Astrocyte (in vitro differentiated cells and primary cell): Measurements from ENCODE around the gene SERPINA10. TPM values are rescaled to one million over a fixed set of nuclear protein-coding genes. Genes with fewer than 3 reads are reported as not detected.

Source experiments
- DNase-seq: peaks from one replicate; pipeline ENCODE4 v3.0.0-alpha.2; 2010; ENCODE audit warnings: low read depth
- FAIRE-seq: peaks from 2 replicates; lab custom pipeline; 2011; peaks lifted over from hg19 to GRCh38; lab: Jason Lieb, UNC
- H2AFZ ChIP-seq: 2 replicates; pipeline ENCODE4 v1.6.0; 2012; ENCODE audit warnings: low read depth, low read length, inconsistent platforms
- H3K27ac ChIP-seq: 2 replicates; pipeline ENCODE4 v1.5.1; 2011; ENCODE audit warnings: low read depth, low read length, inconsistent platforms
- H3K27me3 ChIP-seq: 2 replicates; pipeline ENCODE4 v1.6.0; 2011; ENCODE audit warnings: low read length, inconsistent platforms; ENCODE audit not compliant: insufficient read depth
- H3K36me3 ChIP-seq: 2 replicates; pipeline ENCODE4 v1.5.1; 2011; ENCODE audit warnings: low read length, inconsistent platforms; ENCODE audit not compliant: insufficient read depth
- H3K4me1 ChIP-seq: 2 replicates; pipeline ENCODE4 v1.5.1; 2011; ENCODE audit warnings: low read length, inconsistent platforms; ENCODE audit not compliant: insufficient read depth
- H3K4me2 ChIP-seq: 2 replicates; pipeline ENCODE4 v1.6.0; 2012; ENCODE audit warnings: low read length, inconsistent platforms
- H3K4me3 ChIP-seq: 2 replicates; pipeline ENCODE4 v1.5.1; 2011; ENCODE audit warnings: low read depth, mild to moderate bottlenecking, low read length, inconsistent platforms; ENCODE audit not compliant: insufficient read depth
- H3K79me2 ChIP-seq: 2 replicates; pipeline ENCODE4 v1.6.0; 2012; ENCODE audit warnings: mild to moderate bottlenecking, low read length, inconsistent platforms; ENCODE audit not compliant: insufficient read depth
- H3K9ac ChIP-seq: 2 replicates; pipeline ENCODE4 v1.6.0; 2012; ENCODE audit warnings: mild to moderate bottlenecking, low read length, inconsistent platforms
- H3K9me3 ChIP-seq: 2 replicates; pipeline ENCODE4 v1.5.1; 2012; ENCODE audit warnings: low read depth, mild to moderate bottlenecking, low read length, inconsistent platforms; ENCODE audit not compliant: insufficient read depth
- H4K20me1 ChIP-seq: 2 replicates; pipeline ENCODE4 v1.6.0; 2012; ENCODE audit warnings: low read length, inconsistent platforms; ENCODE audit not compliant: insufficient read depth
- H3K27ac Mint-ChIP-seq: one replicate; pipeline ENCODE4 v1.8.0; 2021; ENCODE audit warnings: mild to moderate bottlenecking, mixed read lengths; ENCODE audit not compliant: unreplicated experiment
- H3K27me3 Mint-ChIP-seq: one replicate; pipeline ENCODE4 v1.8.0; 2021; ENCODE audit warnings: low read depth, mixed read lengths; ENCODE audit not compliant: unreplicated experiment
- H3K36me3 Mint-ChIP-seq: one replicate; pipeline ENCODE4 v1.8.0; 2021; ENCODE audit warnings: low read depth, mixed read lengths; ENCODE audit not compliant: unreplicated experiment
- H3K4me1 Mint-ChIP-seq: one replicate; pipeline ENCODE4 v1.8.0; 2021; ENCODE audit warnings: low read depth, mixed read lengths; ENCODE audit not compliant: unreplicated experiment
- H3K4me3 Mint-ChIP-seq: one replicate; pipeline ENCODE4 v1.8.0; 2021; ENCODE audit warnings: mild to moderate bottlenecking, moderate library complexity, mixed read lengths; ENCODE audit not compliant: unreplicated experiment
- H3K9me3 Mint-ChIP-seq: one replicate; pipeline ENCODE4 v1.8.0; 2021; ENCODE audit warnings: mild to moderate bottlenecking, mixed read lengths; ENCODE audit not compliant: unreplicated experiment
- EZH2 ChIP-seq: IDR thresholded peaks from 2 replicates; pipeline ENCODE4 v1.6.1; 2012; ENCODE audit warnings: mild to moderate bottlenecking, low read length, inconsistent platforms; ENCODE audit not compliant: insufficient read depth
- total RNA-seq: library from RNA; stranded (reverse); gene quantifications from 2 replicates; pipeline ENCODE4 v1.2.1, GENCODE V29; 2021
- TF ChIP-seq, protein P1 (sequence below): IDR thresholded peaks from 2 replicates; pipeline ENCODE4 v1.5.1; 2011; ENCODE audit warnings: low read depth, mild to moderate bottlenecking, inconsistent platforms, low read length, moderate library complexity; ENCODE audit not compliant: insufficient read depth

The SERPINA10 gene
- total RNA-seq, 1 donor from 2014 or later = not detected

- Mint-ChIP-seq H3K36me3 (no peaks in the 10 kb centered on the region), H3K4me3 (no peak overlapping the region), H3K4me1 (no peaks in the 10 kb centered on the region), H3K9me3 (no peaks in the 10 kb centered on the region), H3K27ac (no peak overlapping the region), H3K27me3 (peaks cover 7% of the 10 kb centered on the region)
- Histone ChIP-seq H3K79me2 (no peaks in the 10 kb centered on the region), H3K9me3 (no peaks in the 10 kb centered on the region), H2AFZ (no peak overlapping the region), H3K36me3 (no peaks in the 10 kb centered on the region), H3K27me3 (no peaks in the 10 kb centered on the region), H3K4me2 (no peak overlapping the region), H3K27ac (no peak overlapping the region), H3K4me3 (no peak overlapping the region), H4K20me1 (no peaks in the 10 kb centered on the region), H3K9ac (no peak overlapping the region), H3K4me1 (no peaks in the 10 kb centered on the region)
- TF ChIP-seq, protein P1, sequence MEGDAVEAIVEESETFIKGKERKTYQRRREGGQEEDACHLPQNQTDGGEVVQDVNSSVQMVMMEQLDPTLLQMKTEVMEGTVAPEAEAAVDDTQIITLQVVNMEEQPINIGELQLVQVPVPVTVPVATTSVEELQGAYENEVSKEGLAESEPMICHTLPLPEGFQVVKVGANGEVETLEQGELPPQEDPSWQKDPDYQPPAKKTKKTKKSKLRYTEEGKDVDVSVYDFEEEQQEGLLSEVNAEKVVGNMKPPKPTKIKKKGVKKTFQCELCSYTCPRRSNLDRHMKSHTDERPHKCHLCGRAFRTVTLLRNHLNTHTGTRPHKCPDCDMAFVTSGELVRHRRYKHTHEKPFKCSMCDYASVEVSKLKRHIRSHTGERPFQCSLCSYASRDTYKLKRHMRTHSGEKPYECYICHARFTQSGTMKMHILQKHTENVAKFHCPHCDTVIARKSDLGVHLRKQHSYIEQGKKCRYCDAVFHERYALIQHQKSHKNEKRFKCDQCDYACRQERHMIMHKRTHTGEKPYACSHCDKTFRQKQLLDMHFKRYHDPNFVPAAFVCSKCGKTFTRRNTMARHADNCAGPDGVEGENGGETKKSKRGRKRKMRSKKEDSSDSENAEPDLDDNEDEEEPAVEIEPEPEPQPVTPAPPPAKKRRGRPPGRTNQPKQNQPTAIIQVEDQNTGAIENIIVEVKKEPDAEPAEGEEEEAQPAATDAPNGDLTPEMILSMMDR = no peak
- no peak for TF ChIP-seq EZH2
- DNase-seq (no peak), FAIRE-seq (no peak)
These were observed 21.8 kb upstream of the SERPINA10 start for GRCh38 chr14:94314890-94315289.

- Histone ChIP-seq H3K4me2 (no peak overlapping the region), H3K79me2 (no peaks in the 10 kb centered on the region), H3K4me1 (no peaks in the 10 kb centered on the region), H3K27ac (no peak overlapping the region), H2AFZ (no peak overlapping the region), H3K9me3 (no peaks in the 10 kb centered on the region), H3K4me3 (no peak overlapping the region), H3K9ac (no peak overlapping the region), H3K36me3 (no peaks in the 10 kb centered on the region), H3K27me3 (no peaks in the 10 kb centered on the region), H4K20me1 (no peaks in the 10 kb centered on the region)
- Mint-ChIP-seq H3K27me3 (peaks cover 7% of the 10 kb centered on the region), H3K27ac (no peak overlapping the region), H3K9me3 (peaks cover 2% of the 10 kb centered on the region), H3K4me3 (no peak overlapping the region), H3K4me1 (no peaks in the 10 kb centered on the region), H3K36me3 (no peaks in the 10 kb centered on the region)
- DNase-seq (peak; percentile 56), FAIRE-seq (no peak)
- TF ChIP-seq EZH2 = no peak
- TF ChIP-seq, protein P1 = no peak
These were observed 21.1 kb upstream of the SERPINA10 start for GRCh38 chr14:94313991-94314655.

DNA sequence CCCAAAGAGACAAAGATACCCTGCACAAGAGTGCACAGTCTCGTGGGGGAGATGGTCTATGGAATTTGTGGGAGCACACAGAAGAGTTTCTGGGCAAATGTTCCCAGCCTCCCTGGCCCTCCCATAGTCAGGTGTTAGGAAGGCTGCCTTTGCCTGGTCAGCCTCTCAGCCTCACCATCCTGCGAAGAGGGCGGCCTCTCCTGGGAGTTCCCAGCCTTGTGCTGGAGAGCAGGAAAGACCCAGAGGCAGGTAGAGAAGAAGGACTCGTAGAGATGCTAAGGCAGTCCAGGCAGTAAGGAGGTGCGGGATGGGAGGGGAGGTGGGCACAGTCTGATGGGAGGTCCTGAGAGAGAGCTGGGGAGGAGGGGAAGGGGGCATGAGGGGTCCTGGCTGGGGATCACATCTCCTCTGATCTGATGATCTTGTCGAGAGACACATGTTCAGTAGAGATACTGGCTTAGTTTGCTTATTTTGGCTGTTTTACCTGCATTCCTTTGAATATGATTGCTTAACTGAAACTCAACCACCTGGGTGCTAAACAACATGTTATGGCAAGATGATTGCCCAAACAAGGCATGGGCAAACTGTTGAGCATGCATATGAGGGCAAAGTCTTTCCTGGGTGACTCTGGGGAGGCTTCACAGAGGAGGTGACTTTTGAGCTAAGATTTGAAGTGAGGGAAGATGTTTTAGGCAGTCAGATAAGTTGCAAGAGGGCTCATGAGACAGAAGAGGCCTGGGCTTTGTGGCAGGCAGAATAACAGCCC lies 19.6 kb upstream of the SERPINA10 start:
- Histone ChIP-seq H3K4me2 (no peak overlapping the region), H3K79me2 (no peaks in the 10 kb centered on the region), H3K9me3 (no peaks in the 10 kb centered on the region), H3K4me1 (no peaks in the 10 kb centered on the region), H3K4me3 (no peak overlapping the region), H4K20me1 (no peaks in the 10 kb centered on the region), H3K27me3 (no peaks in the 10 kb centered on the region), H2AFZ (no peak overlapping the region), H3K27ac (no peak overlapping the region), H3K9ac (no peak overlapping the region), H3K36me3 (no peaks in the 10 kb centered on the region)
- DNase-seq (no peak), FAIRE-seq (no peak)
- no peak for TF ChIP-seq EZH2
- TF ChIP-seq, protein P1 = no peak
- H3K27me3 Mint-ChIP-seq = peaks cover 7% of the 10 kb centered on the region
- H3K4me1 Mint-ChIP-seq = no peaks in the 10 kb centered on the region
- no peaks in the 10 kb centered on the region for H3K36me3 Mint-ChIP-seq
- no peak overlapping the region for H3K4me3 Mint-ChIP-seq
- no peak overlapping the region for H3K27ac Mint-ChIP-seq
- H3K9me3 Mint-ChIP-seq = peaks cover 12% of the 10 kb centered on the region
